Adrenal gland (tissue), 12 donors: ENCODE results near the gene GALT. TPM values are rescaled to one million over a fixed set of nuclear protein-coding genes. Genes with fewer than 3 reads are reported as not detected.
A peak's percentile ranks its signal among the peaks of the same experiment; 100 is the strongest.

ENCODE experiments used
- DNase-seq, 7 donors: peaks; one replicate each; pipeline ENCODE4 v3.0.0-alpha.2; 2019 to 2020
- H3K27ac ChIP-seq, 5 donors: fragments of 200-600 bp; sonication (generic) in 4 of 5; 1 replicate in 3 of 5; 2 replicates in 2 of 5; pipeline versions ENCODE4 v1.5.1 to v1.8.0; 2016 to 2020; ENCODE audit warnings: mild to moderate bottlenecking in 1 of 5
- H3K27me3 ChIP-seq: fragments of 200-600 bp; 2 replicates; pipeline ENCODE4 v1.8.0; 2021
- H3K36me3 ChIP-seq, 2 donors: fragments of 200-600 bp; replicated peaks in 1 of 2; 1 replicate in 1 of 2; 2 replicates in 1 of 2; pipeline versions ENCODE4 v1.5.1 to v1.8.0; 2018 to 2022
- H3K4me1 ChIP-seq, 2 donors: fragments of 200-600 bp; replicated peaks in 1 of 2; 1 replicate in 1 of 2; 2 replicates in 1 of 2; pipeline versions ENCODE4 v1.5.1 to v1.8.0; 2018 to 2021
- H3K4me3 ChIP-seq, 4 donors: fragments of 200-600 bp; sonication (generic) in 3 of 4; one replicate each; pipeline ENCODE4 v1.5.1; 2016 to 2018
- H3K9me3 ChIP-seq, 3 donors: fragments of 200-600 bp; sonication (generic) in 1 of 3; replicated peaks in 1 of 3; 1 replicate in 2 of 3; 2 replicates in 1 of 3; pipeline versions ENCODE4 v1.5.1 to v1.8.0; 2016 to 2021
- POLR2A ChIP-seq, 2 donors: fragments of 450-650 bp; IDR thresholded peaks; one replicate each; pipeline ENCODE4 v1.6.1; 2017; ENCODE audit warnings: antibody characterized with exemption in 2 of 2, mild to moderate bottlenecking in 2 of 2, moderate library complexity in 1 of 2
- WGBS, 4 donors: extraction: QIAGEN DNeasy Blood & Tissue Kit in 2 of 4; methylation state at CpG; one replicate each; pipeline versions ENCODE4 v1.1.5 to v1.1.7; 2013 to 2017; 5-methylcytosine and 5-hydroxymethylcytosine counted together
- intact Hi-C, 2 donors: fragments of 100-400 bp; cut with DNase I; formaldehyde crosslinking; loops; one replicate each; pipeline versions ENCODE4 v1.14.1 to v1.15.0; 2022 to 2023
- polyA plus RNA-seq, 3 donors: library from polyadenylated mRNA; stranded (reverse); fragments of 200-250 nt in 2 of 3; fragments of 350-450 nt in 1 of 3; fragmentation: Illumina TruSeq in 1 of 3; extraction: RNeasy Lipid Tissue Mini Kit (QIAGEN cat#74804) in 1 of 3; gene quantifications; one replicate each; pipeline ENCODE4 v1.2.3, GENCODE V29; 2013 to 2014
- total RNA-seq, 9 donors: library from RNA; depleted of rRNA in 4 of 9; stranded (reverse); fragments of >200 nt in 4 of 9; fragments of 120-200 nt in 1 of 9; fragmentation: NEBNext Ultra II Directional in 1 of 9; extraction: Animal tissue kit (Norgen Biotek cat#: 25700) in 1 of 9; gene quantifications; one replicate each; pipeline versions ENCODE4 v1.1.0 to v1.2.4, GENCODE V29; 2013 to 2023
- TF ChIP-seq, protein P1 (sequence below), 6 experiments: fragments of 450-650 bp in 4 of 6; fragments of 200-600 bp in 2 of 6; sonication (generic) in 1 of 6; IDR thresholded peaks; 1 replicate in 5 of 6; 2 replicates in 1 of 6; pipeline versions ENCODE4 v1.5.1 to v1.8.0; 2016 to 2021; ENCODE audit warnings: antibody characterized with exemption in 6 of 6, mild to moderate bottlenecking in 2 of 6, moderate library complexity in 1 of 6
- donor health status: healthy with polysubstance abuse.
- donor health status: Bipolar disorder and iron deficiency.
- donor health status: DM: yes; HTN: yes; CAD: no.
- donor health status: DM: no; HTN: no; CAD: no.
- donor health status: DM: no; HTN: no; CAD: no.
- donor health status: DM: yes; HTN: yes; CAD: no.

Gene GALT
- total and polyA plus RNA-seq, 12 donors = 37.5 to 147 (median 87.6) TPM

DNA sequence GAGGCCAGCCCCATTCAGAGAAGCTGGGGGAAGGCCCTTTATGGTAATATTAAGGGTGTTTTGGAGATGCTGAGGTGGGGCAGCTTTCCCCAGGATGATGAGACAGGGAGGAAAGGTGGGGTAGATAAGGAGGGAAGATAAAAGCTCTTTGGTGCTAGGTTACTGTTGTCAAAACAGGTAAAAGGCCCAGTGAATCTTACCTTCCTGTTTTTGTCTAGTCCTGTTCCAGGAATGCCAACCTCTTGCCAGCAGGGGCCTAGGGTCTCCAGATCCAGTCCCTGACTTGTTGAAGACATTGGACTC, 16.8 kb downstream of the GALT start:
- no peaks in the 10 kb centered on the region for H3K27me3 ChIP-seq
- no peak overlapping the region for H3K27ac ChIP-seq
- H3K4me1 ChIP-seq = peaks cover 7 to 17% of the 10 kb centered on the region in 2 donors
- TF ChIP-seq, protein P1, sequence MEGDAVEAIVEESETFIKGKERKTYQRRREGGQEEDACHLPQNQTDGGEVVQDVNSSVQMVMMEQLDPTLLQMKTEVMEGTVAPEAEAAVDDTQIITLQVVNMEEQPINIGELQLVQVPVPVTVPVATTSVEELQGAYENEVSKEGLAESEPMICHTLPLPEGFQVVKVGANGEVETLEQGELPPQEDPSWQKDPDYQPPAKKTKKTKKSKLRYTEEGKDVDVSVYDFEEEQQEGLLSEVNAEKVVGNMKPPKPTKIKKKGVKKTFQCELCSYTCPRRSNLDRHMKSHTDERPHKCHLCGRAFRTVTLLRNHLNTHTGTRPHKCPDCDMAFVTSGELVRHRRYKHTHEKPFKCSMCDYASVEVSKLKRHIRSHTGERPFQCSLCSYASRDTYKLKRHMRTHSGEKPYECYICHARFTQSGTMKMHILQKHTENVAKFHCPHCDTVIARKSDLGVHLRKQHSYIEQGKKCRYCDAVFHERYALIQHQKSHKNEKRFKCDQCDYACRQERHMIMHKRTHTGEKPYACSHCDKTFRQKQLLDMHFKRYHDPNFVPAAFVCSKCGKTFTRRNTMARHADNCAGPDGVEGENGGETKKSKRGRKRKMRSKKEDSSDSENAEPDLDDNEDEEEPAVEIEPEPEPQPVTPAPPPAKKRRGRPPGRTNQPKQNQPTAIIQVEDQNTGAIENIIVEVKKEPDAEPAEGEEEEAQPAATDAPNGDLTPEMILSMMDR (IDR thresholded peaks at IDR 0.05) = no peak
- TF ChIP-seq POLR2A (IDR thresholded peaks at IDR 0.05) = no peak
- no peaks in the 10 kb centered on the region for H3K36me3 ChIP-seq
- no peak overlapping the region for H3K4me3 ChIP-seq
- H3K9me3 ChIP-seq = no peaks in the 10 kb centered on the region
- no peak for DNase-seq
- intact Hi-C loops = no loop called here

GRCh38 chr9:34664281-34665066, 18.0 kb downstream of the GALT start:
- H3K27me3 ChIP-seq = no peaks in the 10 kb centered on the region
- H3K4me1 ChIP-seq = peaks cover 7 to 17% of the 10 kb centered on the region in 2 donors
- no peaks in the 10 kb centered on the region for H3K9me3 ChIP-seq
- H3K27ac ChIP-seq = peak overlapping the region; percentile 48 to 99 (median 92)
- intact Hi-C loops = no loop called here
- TF ChIP-seq, protein P1 (IDR thresholded peaks at IDR 0.05) = peak; percentile 61 to 91 (median 72)
- no peak for TF ChIP-seq POLR2A (IDR thresholded peaks at IDR 0.05)
- WGBS, 4 donors = 23 to 43% (median 28%) methylated on average over 13 to 18 of the region's 18 CpGs
- DNase-seq = peak; percentile 68 to 92 (median 84)
- peak overlapping the region in 2 of 4 donors; percentile 53 to 79 for H3K4me3 ChIP-seq
- H3K36me3 ChIP-seq = no peaks in the 10 kb centered on the region

DNA sequence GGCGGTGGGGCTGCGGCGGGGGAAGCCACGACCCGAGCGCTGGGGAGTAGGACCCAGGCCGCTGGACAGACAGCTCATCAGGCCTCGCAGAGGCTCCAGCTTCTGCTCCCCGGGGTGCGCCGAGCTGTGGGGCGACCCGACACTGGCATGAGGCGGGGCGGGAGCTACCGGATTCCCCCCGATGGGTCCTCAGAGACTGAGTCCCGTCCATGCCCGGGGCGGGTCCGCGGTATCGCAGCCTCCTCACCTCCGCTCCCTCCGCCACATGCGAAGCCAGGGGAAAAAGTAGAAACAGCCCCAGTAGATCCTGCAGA, 18.5 kb downstream of the GALT start:
- Histone ChIP-seq H3K27me3 (no peaks in the 10 kb centered on the region), H3K4me3 (peak overlapping the region in 2 of 4 donors; percentile 53 to 79), H3K27ac (peak overlapping the region; percentile 48 to 99 (median 92)), H3K9me3 (no peaks in the 10 kb centered on the region), H3K36me3 (no peaks in the 10 kb centered on the region), H3K4me1 (peaks cover 7 to 17% of the 10 kb centered on the region in 2 donors)
- no peak for TF ChIP-seq POLR2A (IDR thresholded peaks at IDR 0.05)
- TF ChIP-seq, protein P1 (IDR thresholded peaks at IDR 0.05) = no peak
- 0 to 2% (median 1%) methylated on average over 1 to 26 of the region's 26 CpGs; no CpG with 5 or more reads in 1 of the 4 donors for WGBS, 4 donors
- intact Hi-C loops = no loop called here
- no peak for DNase-seq

- H3K27ac ChIP-seq = peak overlapping the region; percentile 92 to 100 (median 99)
- TF ChIP-seq, protein P1 (IDR thresholded peaks at IDR 0.05) = no peak
- peak; percentile 94 for TF ChIP-seq POLR2A (IDR thresholded peaks at IDR 0.05)
- DNase-seq = peak; percentile 95 to 98 (median 97)
- H3K4me1 ChIP-seq = peaks cover 7 to 17% of the 10 kb centered on the region in 2 donors
- H3K27me3 ChIP-seq = no peaks in the 10 kb centered on the region
- WGBS, 4 donors = 0 to 2% (median 1%) methylated on average over 20 to 55 of the region's 55 CpGs
- intact Hi-C loops = no loop called here
- H3K4me3 ChIP-seq = peak overlapping the region in 3 of 4 donors; percentile 53 to 79 (median 76)
- H3K9me3 ChIP-seq = no peaks in the 10 kb centered on the region
- H3K36me3 ChIP-seq = no peaks in the 10 kb centered on the region
These were observed 19.1 kb downstream of the GALT start for GRCh38 chr9:34665381-34666250.
